ENCODE results near the gene MTARC1.

Gene MTARC1

DNA sequence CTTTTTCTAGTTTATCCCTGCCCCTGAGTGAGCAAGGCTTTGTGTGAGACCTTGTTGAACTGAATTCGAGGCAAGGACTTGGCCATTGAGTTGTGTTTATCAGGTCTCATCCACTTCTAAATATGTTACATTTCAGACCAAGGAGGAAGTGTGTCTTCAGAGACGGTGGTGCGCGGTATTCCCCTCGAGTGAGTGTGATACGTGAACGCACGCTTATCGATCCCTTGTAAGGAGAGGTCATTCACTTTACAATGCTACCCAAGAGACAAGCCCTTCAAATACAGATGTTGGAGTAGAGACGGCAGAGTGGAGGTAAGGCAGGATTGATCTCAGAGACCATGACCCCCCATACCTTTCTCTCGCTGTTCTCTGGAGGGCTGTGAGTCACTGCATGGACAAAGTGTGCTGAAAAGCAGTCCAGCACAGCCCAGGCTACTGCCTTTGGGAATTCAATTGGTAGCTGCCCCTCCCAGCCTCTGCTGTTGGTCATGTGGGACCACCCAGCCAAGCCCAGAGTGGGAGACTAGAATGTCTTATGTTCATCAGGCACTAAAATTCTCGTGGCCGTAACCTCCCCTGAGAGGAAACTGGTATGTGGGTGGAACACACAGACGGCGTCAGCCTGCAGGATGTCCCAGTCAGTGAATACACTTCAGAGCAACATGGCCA, 16.3 kb upstream of the MTARC1 start:
- peaks cover 0 to 9% of the 10 kb centered on the region in 2 experiments for H3K36me3 ChIP-seq (ENCODE audit: control insufficient read depth in 1 of 2, insufficient read depth in 2 of 2, low read depth in 1 of 2, low read length in 2 of 2)
- H3K79me1 ChIP-seq (replicated peaks; ENCODE audit: low read length, poor library complexity, severe bottlenecking), result no peaks in the 10 kb centered on the region
- H3K27ac ChIP-seq (ENCODE audit: low read length, poor library complexity, severe bottlenecking), result no peak overlapping the region
- DNase-seq, result no peak
- no peak overlapping the region for H2AK5ac ChIP-seq (ENCODE audit: low read length, severe bottlenecking)
- H3K23ac ChIP-seq (ENCODE audit: low read length in 2 of 2), result no peak overlapping the region
- H3K27me3 ChIP-seq (ENCODE audit: control insufficient read depth in 1 of 2, insufficient read depth in 1 of 2, low read length in 2 of 2), result no peaks in the 10 kb centered on the region
- H3K18ac ChIP-seq (ENCODE audit: low read depth in 1 of 2, low read length in 2 of 2), result no peak overlapping the region
- H3K9me3 ChIP-seq (ENCODE audit: control insufficient read depth, low read length), result no peaks in the 10 kb centered on the region
- 92% methylated on average over 7 of the region's 15 CpGs for WGBS
- H4K91ac ChIP-seq (ENCODE audit: low read length), result no peak overlapping the region
- H3K14ac ChIP-seq (ENCODE audit: low read length in 2 of 2), result no peak overlapping the region
- H3K4me1 ChIP-seq (ENCODE audit: control insufficient read depth, insufficient read depth, low read depth, low read length), result no peaks in the 10 kb centered on the region
- H3K4me2 ChIP-seq (ENCODE audit: low read length, poor library complexity, severe bottlenecking), result no peak overlapping the region
- H2BK15ac ChIP-seq (ENCODE audit: low read depth, poor library complexity, severe bottlenecking), result no peak overlapping the region
- H3K4ac ChIP-seq (ENCODE audit: low read depth in 1 of 2, low read length in 2 of 2), result no peak overlapping the region
- no peak overlapping the region for H3K9ac ChIP-seq (ENCODE audit: low read length)
- H2BK120ac ChIP-seq (ENCODE audit: low read depth, low read length), result no peak overlapping the region
- no peak overlapping the region for H4K8ac ChIP-seq (ENCODE audit: low read length)
- no peak overlapping the region for H2BK12ac ChIP-seq (ENCODE audit: low read length in 2 of 2)
- no peak overlapping the region for H3K4me3 ChIP-seq (ENCODE audit: insufficient read depth in 1 of 2, low read depth in 1 of 2, low read length in 2 of 2)
- no peak overlapping the region for H2AFZ ChIP-seq (ENCODE audit: low read depth, low read length)
- H2BK5ac ChIP-seq (ENCODE audit: low read depth, low read length, poor library complexity, severe bottlenecking), result no peak overlapping the region

DNA sequence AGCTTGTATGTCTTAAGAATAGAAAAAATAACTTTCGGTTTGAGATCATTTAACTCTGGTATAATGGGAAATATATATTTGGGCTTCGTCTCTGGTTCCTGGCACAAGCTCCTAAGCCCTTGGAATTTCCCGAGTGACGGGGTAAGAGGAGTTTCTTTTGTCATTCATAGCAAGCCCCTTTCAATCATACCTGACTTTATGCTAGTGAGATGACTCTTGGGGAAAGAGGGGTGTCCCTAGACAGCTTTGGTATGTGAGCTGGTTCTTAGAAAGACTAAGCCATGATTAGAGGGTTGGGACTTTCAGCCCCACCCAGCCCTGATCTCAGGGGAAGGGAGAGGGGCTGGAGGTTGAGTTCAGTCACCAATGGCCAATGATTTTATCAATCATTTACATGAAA, 13.9 kb upstream of the MTARC1 start:
- H3K4me2 ChIP-seq (ENCODE audit: low read length, poor library complexity, severe bottlenecking), result no peak overlapping the region
- DNase-seq, result no peak
- no peak overlapping the region for H3K4me3 ChIP-seq (ENCODE audit: insufficient read depth in 1 of 2, low read depth in 1 of 2, low read length in 2 of 2)
- H4K8ac ChIP-seq (ENCODE audit: low read length), result no peak overlapping the region
- H4K91ac ChIP-seq (ENCODE audit: low read length), result no peak overlapping the region
- H2AFZ ChIP-seq (ENCODE audit: low read depth, low read length), result no peak overlapping the region
- H3K36me3 ChIP-seq (ENCODE audit: control insufficient read depth in 1 of 2, insufficient read depth in 2 of 2, low read depth in 1 of 2, low read length in 2 of 2), result peaks cover 0 to 9% of the 10 kb centered on the region in 2 experiments
- 83% methylated on average over 3 of the region's 4 CpGs for WGBS
- no peak overlapping the region for H3K18ac ChIP-seq (ENCODE audit: low read depth in 1 of 2, low read length in 2 of 2)
- H3K27me3 ChIP-seq (ENCODE audit: control insufficient read depth in 1 of 2, insufficient read depth in 1 of 2, low read length in 2 of 2), result no peaks in the 10 kb centered on the region
- no peaks in the 10 kb centered on the region for H3K9me3 ChIP-seq (ENCODE audit: control insufficient read depth, low read length)
- no peak overlapping the region for H2BK5ac ChIP-seq (ENCODE audit: low read depth, low read length, poor library complexity, severe bottlenecking)
- no peak overlapping the region for H2BK120ac ChIP-seq (ENCODE audit: low read depth, low read length)
- H2BK12ac ChIP-seq (ENCODE audit: low read length in 2 of 2), result no peak overlapping the region
- no peak overlapping the region for H3K14ac ChIP-seq (ENCODE audit: low read length in 2 of 2)
- no peak overlapping the region for H2BK15ac ChIP-seq (ENCODE audit: low read depth, poor library complexity, severe bottlenecking)
- H3K79me1 ChIP-seq (replicated peaks; ENCODE audit: low read length, poor library complexity, severe bottlenecking), result no peaks in the 10 kb centered on the region
- H2AK5ac ChIP-seq (ENCODE audit: low read length, severe bottlenecking), result no peak overlapping the region
- H3K27ac ChIP-seq (ENCODE audit: low read length, poor library complexity, severe bottlenecking), result no peak overlapping the region
- H3K9ac ChIP-seq (ENCODE audit: low read length), result no peak overlapping the region
- H3K23ac ChIP-seq (ENCODE audit: low read length in 2 of 2), result no peak overlapping the region
- H3K4ac ChIP-seq (ENCODE audit: low read depth in 1 of 2, low read length in 2 of 2), result no peak overlapping the region
- no peaks in the 10 kb centered on the region for H3K4me1 ChIP-seq (ENCODE audit: control insufficient read depth, insufficient read depth, low read depth, low read length)

DNA sequence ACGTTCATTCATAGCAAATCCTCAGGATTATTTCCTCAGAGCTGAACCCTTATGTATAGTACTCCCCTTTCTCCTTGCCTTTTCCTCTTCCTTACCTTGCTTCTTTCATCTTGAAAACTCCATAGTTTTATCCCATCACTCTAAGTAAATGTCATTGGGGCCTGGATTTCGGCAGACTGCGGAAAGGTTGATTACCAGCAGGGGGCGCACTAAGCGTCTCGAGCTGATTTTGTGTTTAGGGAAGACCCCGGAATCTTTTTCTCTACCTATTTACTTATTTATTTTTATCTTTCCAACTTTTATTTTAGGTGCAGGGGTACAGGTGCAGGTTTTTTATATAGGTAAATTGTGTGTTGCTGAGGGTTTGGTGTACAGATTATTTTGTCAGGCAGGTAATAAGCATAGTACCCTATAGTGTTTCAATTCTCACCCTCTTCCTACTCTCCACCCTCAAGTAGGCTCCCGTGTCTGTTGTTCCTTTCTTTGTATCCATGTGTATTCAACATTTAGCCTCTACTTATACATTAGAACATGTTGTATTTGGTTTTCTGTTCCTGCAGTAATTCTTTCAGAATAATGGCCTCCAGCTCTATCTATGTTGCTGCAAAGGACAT, 11.4 kb upstream of the MTARC1 start:
- Histone ChIP-seq H3K79me1 (replicated peaks; ENCODE audit: low read length, poor library complexity, severe bottlenecking) (no peaks in the 10 kb centered on the region), H3K18ac (ENCODE audit: low read depth in 1 of 2, low read length in 2 of 2) (no peak overlapping the region), H2AFZ (ENCODE audit: low read depth, low read length) (no peak overlapping the region)

DNA sequence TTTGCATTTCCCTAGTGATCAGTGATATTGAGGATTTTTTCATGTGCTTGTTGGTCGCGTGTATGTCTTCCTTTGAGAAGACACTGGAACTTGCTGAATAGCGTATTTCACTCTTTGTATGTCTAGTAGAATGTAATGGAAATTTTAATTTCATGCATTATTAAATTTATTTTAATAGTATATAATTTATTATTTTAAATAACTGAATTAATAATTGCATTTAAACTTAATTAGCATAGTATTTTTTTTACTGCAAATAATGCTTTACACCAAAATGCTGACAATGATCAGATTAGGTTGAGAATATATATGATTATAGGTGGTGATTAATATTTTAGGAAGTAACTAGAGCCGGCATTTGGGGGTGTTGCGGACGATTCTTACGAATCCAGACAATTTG, 10.5 kb upstream of the MTARC1 start:
- 100% methylated on average over 6 of the region's 7 CpGs for WGBS
- H3K4ac ChIP-seq (ENCODE audit: low read depth in 1 of 2, low read length in 2 of 2), result no peak overlapping the region
- no peak overlapping the region for H4K91ac ChIP-seq (ENCODE audit: low read length)
- no peak overlapping the region for H2AFZ ChIP-seq (ENCODE audit: low read depth, low read length)
- no peaks in the 10 kb centered on the region for H3K4me1 ChIP-seq (ENCODE audit: control insufficient read depth, insufficient read depth, low read depth, low read length)
- no peak overlapping the region for H4K8ac ChIP-seq (ENCODE audit: low read length)
- H3K18ac ChIP-seq (ENCODE audit: low read depth in 1 of 2, low read length in 2 of 2), result no peak overlapping the region
- H3K36me3 ChIP-seq (ENCODE audit: control insufficient read depth in 1 of 2, insufficient read depth in 2 of 2, low read depth in 1 of 2, low read length in 2 of 2), result no peaks in the 10 kb centered on the region
- H3K14ac ChIP-seq (ENCODE audit: low read length in 2 of 2), result no peak overlapping the region
- H2AK5ac ChIP-seq (ENCODE audit: low read length, severe bottlenecking), result no peak overlapping the region
- H3K27me3 ChIP-seq (ENCODE audit: control insufficient read depth in 1 of 2, insufficient read depth in 1 of 2, low read length in 2 of 2), result no peaks in the 10 kb centered on the region
- H3K9ac ChIP-seq (ENCODE audit: low read length), result no peak overlapping the region
- no peak overlapping the region for H2BK15ac ChIP-seq (ENCODE audit: low read depth, poor library complexity, severe bottlenecking)
- no peak overlapping the region for H2BK12ac ChIP-seq (ENCODE audit: low read length in 2 of 2)
- H3K4me3 ChIP-seq (ENCODE audit: insufficient read depth in 1 of 2, low read depth in 1 of 2, low read length in 2 of 2), result no peak overlapping the region
- no peak overlapping the region for H3K4me2 ChIP-seq (ENCODE audit: low read length, poor library complexity, severe bottlenecking)
- no peak overlapping the region for H2BK5ac ChIP-seq (ENCODE audit: low read depth, low read length, poor library complexity, severe bottlenecking)
- no peak overlapping the region for H3K27ac ChIP-seq (ENCODE audit: low read length, poor library complexity, severe bottlenecking)
- no peaks in the 10 kb centered on the region for H3K9me3 ChIP-seq (ENCODE audit: control insufficient read depth, low read length)
- no peak overlapping the region for H2BK120ac ChIP-seq (ENCODE audit: low read depth, low read length)
- H3K79me1 ChIP-seq (replicated peaks; ENCODE audit: low read length, poor library complexity, severe bottlenecking), result no peaks in the 10 kb centered on the region
- no peak for DNase-seq
- no peak overlapping the region for H3K23ac ChIP-seq (ENCODE audit: low read length in 2 of 2)

More for the DNA sequence above, 11.4 kb upstream of the MTARC1 start:
- 55% methylated on average over 3 of the region's 8 CpGs for WGBS
- Histone ChIP-seq H3K14ac (ENCODE audit: low read length in 2 of 2) (no peak overlapping the region), H3K9ac (ENCODE audit: low read length) (no peak overlapping the region), H3K4me3 (ENCODE audit: insufficient read depth in 1 of 2, low read depth in 1 of 2, low read length in 2 of 2) (no peak overlapping the region), H3K36me3 (ENCODE audit: control insufficient read depth in 1 of 2, insufficient read depth in 2 of 2, low read depth in 1 of 2, low read length in 2 of 2) (peaks cover 0 to 3% of the 10 kb centered on the region in 2 experiments), H3K27me3 (ENCODE audit: control insufficient read depth in 1 of 2, insufficient read depth in 1 of 2, low read length in 2 of 2) (no peaks in the 10 kb centered on the region), H2BK15ac (ENCODE audit: low read depth, poor library complexity, severe bottlenecking) (no peak overlapping the region), H3K9me3 (ENCODE audit: control insufficient read depth, low read length) (no peaks in the 10 kb centered on the region), H3K27ac (ENCODE audit: low read length, poor library complexity, severe bottlenecking) (no peak overlapping the region), H2BK120ac (ENCODE audit: low read depth, low read length) (no peak overlapping the region), H4K91ac (ENCODE audit: low read length) (no peak overlapping the region), H2BK12ac (ENCODE audit: low read length in 2 of 2) (no peak overlapping the region), H4K8ac (ENCODE audit: low read length) (no peak overlapping the region), H3K4ac (ENCODE audit: low read depth in 1 of 2, low read length in 2 of 2) (no peak overlapping the region), H2AK5ac (ENCODE audit: low read length, severe bottlenecking) (no peak overlapping the region), H2BK5ac (ENCODE audit: low read depth, low read length, poor library complexity, severe bottlenecking) (no peak overlapping the region), H3K23ac (ENCODE audit: low read length in 2 of 2) (no peak overlapping the region), H3K4me1 (ENCODE audit: control insufficient read depth, insufficient read depth, low read depth, low read length) (no peaks in the 10 kb centered on the region), H3K4me2 (ENCODE audit: low read length, poor library complexity, severe bottlenecking) (no peak overlapping the region)
- DNase-seq, result no peak

Measured in mesenchymal stem cell (in vitro differentiated cells and primary cell).